Endometrium (tissue), 2 donors: ENCODE measurements around the gene PTPRF.

Experiments used
- FAIRE-seq: peaks from 2 replicates; lab custom pipeline; 2012; peaks lifted over from hg19 to GRCh38; lab: Jason Lieb, UNC
- donor health status: control.
- donor health status: control.

The PTPRF gene

GRCh38 chr1:43552813-43553212, 22.1 kb downstream of the PTPRF start:
- FAIRE-seq: no peak

- FAIRE-seq: no peak
Observed at GRCh38 chr1:43554444-43554992, 23.8 kb downstream of the PTPRF start.

DNA sequence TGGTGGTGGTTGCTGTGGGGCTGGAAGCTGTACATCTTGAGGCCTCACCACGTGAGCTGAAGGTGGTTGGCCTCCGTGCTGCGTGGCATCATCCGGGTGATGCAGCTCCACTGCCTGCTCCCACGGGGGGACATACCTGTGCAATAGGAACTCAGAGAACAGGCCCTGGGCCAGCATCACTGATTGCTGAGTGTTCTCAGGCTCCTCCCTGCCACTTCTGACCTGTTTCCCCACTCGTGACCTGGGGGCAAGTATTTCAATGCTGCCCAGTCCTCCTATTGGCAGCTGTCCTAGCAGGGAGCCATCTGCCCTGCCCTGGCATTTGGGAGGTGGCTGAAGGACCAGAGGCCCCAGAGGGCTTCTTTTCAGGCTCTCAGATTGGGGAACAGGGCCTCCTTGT, 26.1 kb downstream of the PTPRF start:
- FAIRE-seq: no peak

GRCh38 chr1:43557744-43558245, 27.1 kb downstream of the PTPRF start:
- no peak for FAIRE-seq

GRCh38 chr1:43558346-43558841, 27.7 kb downstream of the PTPRF start:
- FAIRE-seq: no peak

DNA sequence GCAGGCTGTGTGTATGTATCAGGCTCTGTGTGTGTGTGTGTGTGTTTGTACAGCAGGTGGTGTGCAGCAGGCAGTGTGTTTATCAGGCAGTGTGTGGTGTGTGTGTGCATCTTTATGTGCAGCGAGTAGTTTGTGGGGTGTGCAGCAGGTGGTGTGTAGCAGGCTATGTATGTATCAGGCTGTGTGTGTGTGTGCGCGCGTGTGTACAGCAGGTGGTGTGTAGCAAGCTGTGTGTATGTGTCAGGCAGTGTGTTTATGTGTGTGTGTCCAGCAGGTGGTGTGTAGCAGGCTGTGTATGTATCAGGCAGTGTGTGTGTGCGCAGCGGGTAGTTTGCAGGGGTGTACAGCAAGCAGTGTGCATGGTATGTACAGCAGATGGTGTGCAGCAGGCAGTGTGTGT, 29.0 kb downstream of the PTPRF start:
- FAIRE-seq: no peak

DNA sequence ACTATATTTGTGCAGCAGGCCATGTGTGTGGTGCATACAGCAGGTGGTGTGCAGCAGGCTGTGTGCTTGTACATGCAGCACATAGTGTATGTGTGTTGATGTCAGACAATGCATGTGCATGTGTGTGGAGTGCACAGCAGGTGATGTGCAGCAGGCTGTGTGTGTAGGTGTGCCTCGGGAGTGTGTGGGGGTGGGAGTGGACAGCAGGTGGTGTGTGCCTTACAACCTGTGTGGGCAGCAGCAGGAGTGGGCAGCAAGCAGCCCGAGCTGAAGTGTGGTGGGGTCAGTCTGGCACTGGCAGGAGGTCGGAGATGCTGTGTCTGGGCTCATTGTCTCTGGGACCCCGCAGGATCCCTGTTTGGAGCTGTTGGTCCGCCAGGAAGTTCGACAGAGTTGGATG, 29.6 kb downstream of the PTPRF start:
- no peak for FAIRE-seq

- FAIRE-seq: no peak
Observed at GRCh38 chr1:43563876-43564539, 33.3 kb downstream of the PTPRF start.

- FAIRE-seq: no peak
Observed at GRCh38 chr1:43564551-43565348, 34.1 kb downstream of the PTPRF start.

GRCh38 chr1:43565600-43566360, 35.1 kb downstream of the PTPRF start:
- FAIRE-seq: no peak

DNA sequence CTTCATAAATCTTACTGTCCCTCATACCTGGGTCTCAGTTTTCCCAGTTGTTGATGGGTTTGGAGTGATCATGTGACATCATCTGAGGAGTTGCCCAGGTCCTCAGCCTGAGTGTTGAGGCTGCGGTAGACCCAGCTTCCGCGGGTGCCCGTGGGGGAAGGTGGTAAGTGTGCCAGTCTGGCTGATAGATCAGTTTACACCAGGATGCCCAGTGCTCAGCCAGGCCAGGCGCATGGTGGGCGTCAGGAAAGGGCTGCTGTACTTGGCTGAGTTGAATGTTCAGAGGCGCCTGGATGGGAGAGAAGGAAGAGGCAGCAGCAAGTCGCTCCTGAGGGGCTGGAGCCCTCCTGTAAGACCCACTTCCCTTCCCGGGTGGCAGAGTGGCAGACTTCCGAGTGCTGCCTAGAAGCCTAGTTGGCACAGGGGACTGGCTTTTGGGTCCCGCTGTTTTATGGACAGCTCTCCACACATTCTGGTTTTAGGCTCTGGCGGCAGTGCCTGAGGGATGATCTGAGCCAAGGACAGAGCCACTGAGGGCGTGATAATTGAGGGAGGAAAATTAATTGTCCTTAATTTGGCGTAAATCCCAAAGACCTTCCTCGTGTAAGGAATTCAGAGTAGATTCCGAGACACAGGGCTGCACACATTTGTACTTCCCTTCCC, 35.8 kb downstream of the PTPRF start:
- no peak for FAIRE-seq

DNA sequence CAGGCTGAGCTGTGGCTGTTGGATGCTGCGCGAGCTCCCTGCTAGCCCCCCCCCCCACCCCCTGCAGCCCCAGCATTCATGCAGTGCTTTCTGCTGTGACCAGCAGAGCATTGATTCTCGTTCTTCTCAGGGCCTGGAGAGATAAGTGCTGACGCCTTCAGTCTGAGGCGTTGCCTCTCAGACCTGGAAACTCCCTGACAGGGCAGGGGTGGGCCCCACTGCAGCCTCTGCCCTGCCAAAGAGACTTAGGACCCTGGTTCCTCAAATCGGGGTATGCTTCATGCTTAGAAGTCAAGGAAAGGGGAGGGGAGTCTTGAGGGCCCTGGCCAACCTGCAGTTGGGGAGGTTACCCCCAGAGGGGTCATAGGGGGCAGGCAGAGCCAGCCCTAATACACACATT, 38.5 kb downstream of the PTPRF start:
- FAIRE-seq: no peak

- FAIRE-seq: no peak
Observed at GRCh38 chr1:43570277-43570676, 39.6 kb downstream of the PTPRF start.

DNA sequence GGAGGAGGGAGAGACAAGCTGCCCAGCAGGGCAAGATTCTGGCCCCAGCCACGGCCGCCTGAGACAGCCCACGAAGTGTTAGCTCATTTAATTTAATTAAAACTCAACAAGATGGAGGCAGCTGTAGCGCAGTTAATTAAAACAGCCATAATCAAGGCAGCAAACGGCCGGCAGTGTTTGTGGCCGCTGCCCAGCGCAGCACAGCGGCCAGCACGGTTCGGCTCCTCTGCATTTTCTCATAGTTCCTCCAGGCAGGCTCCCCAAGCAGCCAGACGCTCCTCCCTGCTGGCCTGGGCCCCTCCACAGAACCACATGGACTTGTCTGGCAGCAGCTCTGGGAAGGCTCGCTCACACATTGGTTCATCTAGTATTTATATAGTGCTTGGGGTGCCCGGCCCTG, 40.0 kb downstream of the PTPRF start:
- FAIRE-seq: no peak

DNA sequence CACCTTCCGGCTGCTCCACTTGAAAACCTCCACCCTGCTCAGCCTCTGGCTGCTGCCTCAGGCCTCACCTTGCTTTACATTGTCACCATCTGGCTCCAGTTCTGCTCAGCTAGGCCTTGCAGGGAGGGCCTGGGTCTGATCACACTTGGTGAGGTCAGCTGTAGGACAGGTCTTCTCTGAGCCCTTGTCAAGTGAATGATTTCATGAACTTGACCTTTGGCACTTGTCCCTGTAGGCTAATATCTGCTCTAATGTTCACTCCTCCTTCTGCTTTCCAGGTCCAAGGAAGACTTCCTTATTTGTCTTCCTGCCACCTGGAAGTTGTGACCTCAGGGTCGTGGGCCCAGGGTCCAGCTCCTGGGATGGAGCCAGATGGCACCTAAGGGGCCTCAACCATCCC, 41.4 kb downstream of the PTPRF start:
- FAIRE-seq: no peak

DNA sequence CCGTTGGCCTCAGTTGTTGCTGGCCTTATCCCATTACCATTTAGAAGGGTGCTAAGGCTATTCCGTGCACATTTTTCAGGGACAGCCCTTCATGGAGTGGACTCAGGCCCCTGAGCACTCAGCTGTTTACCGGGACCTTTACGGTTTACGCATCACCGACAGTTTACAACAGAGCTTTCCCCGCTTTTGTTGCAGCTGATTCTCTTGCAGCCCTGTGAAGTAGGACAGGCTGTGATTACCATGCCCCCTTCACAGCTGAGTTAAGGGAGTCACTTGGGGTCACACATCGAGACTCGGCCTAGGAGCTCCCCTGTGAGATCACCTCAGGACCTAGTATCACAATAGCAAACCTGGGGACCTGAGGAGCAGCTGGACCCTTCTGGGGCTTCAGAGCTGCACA, 41.9 kb downstream of the PTPRF start:
- FAIRE-seq: no peak

- FAIRE-seq: no peak
Observed at GRCh38 chr1:43573066-43573800, 42.5 kb downstream of the PTPRF start.

- FAIRE-seq: no peak
Observed at GRCh38 chr1:43576521-43576920, 45.8 kb downstream of the PTPRF start.

DNA sequence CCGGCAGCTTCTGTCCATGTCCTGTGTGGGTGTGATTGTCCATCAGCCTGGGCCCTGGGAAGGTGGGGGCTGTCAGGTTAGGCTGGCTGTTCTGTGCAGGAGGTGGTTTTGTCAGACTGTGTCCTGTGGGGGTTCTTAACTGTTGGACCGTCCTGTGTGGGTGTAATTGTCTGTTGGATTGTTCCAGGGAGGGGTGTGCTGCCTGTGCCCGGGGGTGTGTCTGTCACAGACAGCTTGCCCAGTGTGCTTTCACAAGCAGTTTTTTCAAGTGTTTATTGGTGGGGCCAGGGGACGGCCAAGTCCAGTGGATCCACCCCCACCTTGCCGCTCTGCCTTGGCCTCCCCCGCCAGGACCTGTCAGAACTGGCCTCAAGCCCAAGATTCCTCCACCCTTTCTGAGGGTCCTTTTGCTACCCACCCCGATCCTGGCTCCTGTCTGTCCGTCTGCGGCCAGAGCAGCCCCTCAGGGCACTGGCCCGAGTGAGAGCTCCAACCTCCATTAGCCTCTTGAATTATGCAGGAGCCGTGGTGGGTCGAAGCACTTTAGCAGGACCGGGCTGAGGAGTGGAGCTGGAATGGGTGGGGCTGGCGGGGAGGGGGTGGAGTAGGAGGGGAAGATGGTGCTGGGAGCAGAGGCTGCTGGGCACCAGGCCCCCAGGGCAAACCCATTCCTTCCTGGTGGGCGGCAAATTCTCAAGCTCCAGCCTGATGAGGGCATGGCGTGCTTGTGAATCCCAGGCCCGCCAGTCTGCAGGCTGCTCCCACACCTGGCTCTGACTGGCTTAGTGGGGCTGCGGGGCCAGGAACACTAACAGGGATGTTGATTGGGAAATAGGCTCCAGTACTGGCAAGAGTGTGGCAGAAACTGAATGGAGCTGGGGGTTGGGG, 47.2 kb downstream of the PTPRF start:
- no peak for FAIRE-seq

GRCh38 chr1:43580039-43580438, 49.4 kb downstream of the PTPRF start:
- no peak for FAIRE-seq
